ENCODE data around the gene RAD23A. TPM values are rescaled to one million over a fixed set of nuclear protein-coding genes. Genes with fewer than 3 reads are reported as not detected.

Gene RAD23A
- total RNA-seq, 1 donor from 2014 or later, result 71.6 TPM

- Mint-ChIP-seq H3K36me3 (ENCODE audit: low read depth) (peaks cover 43% of the 10 kb centered on the region), H3K9me3 (ENCODE audit: low read depth) (no peaks in the 10 kb centered on the region), H3K4me3 (ENCODE audit: unreplicated experiment) (peak overlapping the region; percentile 31), H3K27me3 (ENCODE audit: low read depth) (no peaks in the 10 kb centered on the region), H3K4me1 (ENCODE audit: low read depth) (peaks cover 65% of the 10 kb centered on the region), H3K27ac (ENCODE audit: unreplicated experiment) (peak overlapping the region; percentile 98)
- no peak for DNase-seq (ENCODE audit: low spot score)
- TF ChIP-seq CTCF (IDR thresholded peaks at IDR 0.05), result no peak
Observed at GRCh38 chr19:12943437-12944044, 2.1 kb upstream of the RAD23A start.

GRCh38 chr19:12944104-12944674, 1.5 kb upstream of the RAD23A start:
- Mint-ChIP-seq H3K27me3 (ENCODE audit: low read depth) (no peaks in the 10 kb centered on the region), H3K4me3 (ENCODE audit: unreplicated experiment) (no peak overlapping the region), H3K36me3 (ENCODE audit: low read depth) (peaks cover 40% of the 10 kb centered on the region), H3K27ac (ENCODE audit: unreplicated experiment) (peak overlapping the region; percentile 98), H3K4me1 (ENCODE audit: low read depth) (peaks cover 65% of the 10 kb centered on the region), H3K9me3 (ENCODE audit: low read depth) (no peaks in the 10 kb centered on the region)
- DNase-seq (ENCODE audit: low spot score), result no peak
- no peak for TF ChIP-seq CTCF (IDR thresholded peaks at IDR 0.05)

- no peaks in the 10 kb centered on the region for H3K9me3 Mint-ChIP-seq (ENCODE audit: low read depth)
- peak overlapping the region; percentile 83 for H3K4me3 Mint-ChIP-seq (ENCODE audit: unreplicated experiment)
- peak overlapping the region; percentile 95 for H3K27ac Mint-ChIP-seq (ENCODE audit: unreplicated experiment)
- H3K36me3 Mint-ChIP-seq (ENCODE audit: low read depth), result peaks cover 30% of the 10 kb centered on the region
- peaks cover 54% of the 10 kb centered on the region for H3K4me1 Mint-ChIP-seq (ENCODE audit: low read depth)
- DNase-seq (ENCODE audit: low spot score), result no peak
- no peak for TF ChIP-seq CTCF (IDR thresholded peaks at IDR 0.05)
- H3K27me3 Mint-ChIP-seq (ENCODE audit: low read depth), result no peaks in the 10 kb centered on the region
Observed at GRCh38 chr19:12946092-12946721, 545 bp downstream of the RAD23A start.

GRCh38 chr19:12946731-12947496, 1.3 kb downstream of the RAD23A start:
- TF ChIP-seq CTCF (IDR thresholded peaks at IDR 0.05), result no peak
- Mint-ChIP-seq H3K36me3 (ENCODE audit: low read depth) (peaks cover 35% of the 10 kb centered on the region), H3K9me3 (ENCODE audit: low read depth) (no peaks in the 10 kb centered on the region), H3K27ac (ENCODE audit: unreplicated experiment) (peak overlapping the region; percentile 95), H3K4me3 (ENCODE audit: unreplicated experiment) (peak overlapping the region; percentile 83), H3K27me3 (ENCODE audit: low read depth) (no peaks in the 10 kb centered on the region), H3K4me1 (ENCODE audit: low read depth) (peaks cover 55% of the 10 kb centered on the region)
- no peak for DNase-seq (ENCODE audit: low spot score)
